Keratinocyte (primary cell): ENCODE results near the gene PRR4. TPM values are rescaled to one million over a fixed set of nuclear protein-coding genes. Genes with fewer than 3 reads are reported as not detected.

ENCODE experiments used
- DNase-seq: peaks from one replicate; pipeline ENCODE4 v3.0.0-alpha.2; 2011; ENCODE audit warnings: low read depth, missing footprints, low spot score
- FAIRE-seq: peaks from 2 replicates; lab custom pipeline; 2011; peaks lifted over from hg19 to GRCh38; lab: Jason Lieb, UNC
- H2AFZ ChIP-seq: 2 replicates; pipeline ENCODE4 v1.6.0; 2012; ENCODE audit warnings: low read length, control low read depth, inconsistent platforms; ENCODE audit not compliant: control insufficient read depth
- H3K27ac ChIP-seq: 2 replicates; pipeline ENCODE4 v1.5.1; 2011; ENCODE audit warnings: low read length; ENCODE audit not compliant: control insufficient read depth, insufficient read depth
- H3K27me3 ChIP-seq: 3 replicates; pipeline ENCODE4 v1.6.0; 2011; ENCODE audit warnings: low read length; ENCODE audit not compliant: control insufficient read depth, insufficient read depth; ENCODE audit errors: extremely low read depth
- H3K36me3 ChIP-seq, 2 experiments: 2 replicates in 1 of 2; 3 replicates in 1 of 2; pipeline ENCODE4 v1.5.1; 2011; ENCODE audit warnings: low read length in 2 of 2, mild to moderate bottlenecking in 1 of 2; ENCODE audit not compliant: control insufficient read depth in 2 of 2, insufficient read depth in 2 of 2; ENCODE audit errors: extremely low read depth in 1 of 2
- H3K4me1 ChIP-seq: 3 replicates; pipeline ENCODE4 v1.5.1; 2011; ENCODE audit warnings: low read length; ENCODE audit not compliant: control insufficient read depth, insufficient read depth; ENCODE audit errors: extremely low read depth
- H3K4me2 ChIP-seq: 3 replicates; pipeline ENCODE4 v1.6.0; 2011; ENCODE audit warnings: low read depth, low read length; ENCODE audit not compliant: control insufficient read depth, insufficient read depth; ENCODE audit errors: extremely low read depth
- H3K4me3 ChIP-seq, 3 experiments: fragments of 200-600 bp in 1 of 3; sonication (generic) in 1 of 3; 2 replicates in 2 of 3; 3 replicates in 1 of 3; pipeline ENCODE4 v1.5.1; 2011 to 2016; ENCODE audit warnings: low read length in 3 of 3, mild to moderate bottlenecking in 3 of 3, control low read depth in 2 of 3, inconsistent platforms in 1 of 3, low read depth in 1 of 3, mixed read lengths in 1 of 3, mixed run types in 1 of 3, moderate library complexity in 1 of 3; ENCODE audit not compliant: control insufficient read depth in 2 of 3, insufficient read depth in 2 of 3; ENCODE audit errors: extremely low read depth in 1 of 3
- H3K79me2 ChIP-seq: 2 replicates; pipeline ENCODE4 v1.6.0; 2012; ENCODE audit warnings: low read length; ENCODE audit not compliant: control insufficient read depth, insufficient read depth
- H3K9ac ChIP-seq: 3 replicates; pipeline ENCODE4 v1.6.0; 2011; ENCODE audit warnings: low read length; ENCODE audit not compliant: control insufficient read depth, insufficient read depth; ENCODE audit errors: extremely low read depth
- H3K9me1 ChIP-seq: 3 replicates; pipeline ENCODE4 v1.6.0; 2011; ENCODE audit warnings: low read length; ENCODE audit not compliant: control insufficient read depth, insufficient read depth; ENCODE audit errors: extremely low read depth
- H3K9me3 ChIP-seq: 2 replicates; pipeline ENCODE4 v1.5.1; 2012; ENCODE audit warnings: low read depth, low read length; ENCODE audit not compliant: control insufficient read depth
- H4K20me1 ChIP-seq: 3 replicates; pipeline ENCODE4 v1.6.0; 2011; ENCODE audit warnings: low read length; ENCODE audit not compliant: control insufficient read depth, insufficient read depth; ENCODE audit errors: extremely low read depth
- EZH2 ChIP-seq: IDR thresholded peaks from one replicate; pipeline ENCODE4 v1.6.1; 2012; ENCODE audit warnings: inconsistent platforms, mild to moderate bottlenecking, low read length, moderate library complexity
- dilution Hi-C: fragments of 300-500 bp; cut with MboI; formaldehyde crosslinking; loops from one replicate; pipeline ENCODE4 v1.7.0; 2020; ENCODE audit warnings: low sequenced_read_pairs; ENCODE audit not compliant: extremely low pct_ligation_motif_present
- polyA minus RNA-seq, 3 experiments: library from RNA; depleted of rRNA, polyadenylated mRNA; stranded (reverse); fragments of >200 nt; gene quantifications; 1 replicate in 1 of 3; 2 replicates in 1 of 3; 3 replicates in 1 of 3; pipeline ENCODE4 v1.2.3, GENCODE V29; 2011
- polyA plus RNA-seq, 5 experiments: library from polyadenylated mRNA; depleted of rRNA in 3 of 5; stranded (reverse) in 3 of 5; stranded (forward) in 1 of 5; unstranded in 1 of 5; fragments of >200 nt; gene quantifications; 1 replicate in 1 of 5; 2 replicates in 3 of 5; 3 replicates in 1 of 5; pipeline versions ENCODE4 v1.2.1 to v1.2.3, GENCODE V29; 2011 to 2012; ENCODE audit warnings: missing spikeins in 2 of 5, low read depth in 1 of 5, low replicate concordance in 1 of 5
- TF ChIP-seq, protein P1 (sequence below), 3 experiments: IDR thresholded peaks in 1 of 3; conservative IDR thresholded peaks in 1 of 3; optimal IDR thresholded peaks in 1 of 3; 2 replicates in 2 of 3; 3 replicates in 1 of 3; pipeline versions ENCODE3 to v1.5.1; 2011; ENCODE audit warnings: low read length in 3 of 3, mild to moderate bottlenecking in 3 of 3, moderate library complexity in 2 of 3, control low read depth in 1 of 3, inconsistent platforms in 1 of 3; ENCODE audit not compliant: insufficient read depth in 2 of 3; ENCODE audit errors: extremely low read depth in 1 of 3

The PRR4 gene, protein sequence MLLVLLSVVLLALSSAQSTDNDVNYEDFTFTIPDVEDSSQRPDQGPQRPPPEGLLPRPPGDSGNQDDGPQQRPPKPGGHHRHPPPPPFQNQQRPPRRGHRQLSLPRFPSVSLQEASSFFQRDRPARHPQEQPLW
- 2.5 to 4.0 TPM (median 2.7 TPM) in 3 replicates for polyA plus RNA-seq
- polyA plus RNA-seq (2011; ENCODE audit: low read depth) = not detected
- 0.70 and 1.7 TPM in 2 replicates for polyA plus RNA-seq (2011; cell fraction: cytosol; rRNA removed)
- polyA plus RNA-seq (2011; cell fraction: nucleus; rRNA removed) = 7.2 and 8.5 TPM in 2 replicates
- 1.9 and 2.2 TPM in 2 replicates for polyA plus RNA-seq (2012; ENCODE audit: low replicate concordance)
- polyA minus RNA-seq = 2.4 to 6.1 TPM (median 2.5 TPM) in 3 replicates
- not detected for polyA minus RNA-seq (2011; cell fraction: cytosol; rRNA and poly(A)+ RNA removed)
- polyA minus RNA-seq (2011; cell fraction: nucleus; rRNA and poly(A)+ RNA removed) = 3.7 and 12.9 TPM in 2 replicates

DNA sequence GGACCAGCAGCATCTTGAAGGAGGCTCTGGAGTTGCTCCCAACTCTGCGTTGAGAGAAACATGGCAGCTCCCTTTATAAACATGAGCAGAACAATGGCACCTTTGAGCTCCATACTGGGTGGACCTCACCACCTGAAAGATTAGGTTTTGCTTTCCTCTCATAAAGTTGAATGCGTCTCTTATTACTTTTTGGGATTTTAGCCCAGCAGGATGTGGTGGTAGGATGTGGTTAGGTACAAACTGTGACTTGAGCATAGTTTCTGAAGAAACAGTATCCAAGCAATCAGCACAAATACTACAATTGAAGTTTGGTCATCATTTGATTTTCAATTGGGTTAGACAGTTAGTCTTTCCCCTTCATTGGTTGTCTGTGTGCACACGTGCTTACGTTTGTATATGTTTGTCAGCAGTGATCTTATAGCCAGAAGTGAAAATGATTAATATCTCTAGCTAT is at the start of gene PRR4:
TSS of gene PRR4 (minus strand) at position 51 of the 454 bp plus-strand sequence. CDS start at position 13, 38 bp downstream.
- Histone ChIP-seq H3K9me3 (no peaks in the 10 kb centered on the region), H3K79me2 (no peaks in the 10 kb centered on the region), H3K27me3 (no peaks in the 10 kb centered on the region), H3K9me1 (no peaks in the 10 kb centered on the region), H2AFZ (no peak within 1 kb of the TSS), H4K20me1 (no peaks in the 10 kb centered on the region), H3K36me3 (no peaks in the 10 kb centered on the region), H3K9ac (no peak within 1 kb of the TSS), H3K27ac (no peak within 1 kb of the TSS), H3K4me2 (no peak within 1 kb of the TSS), H3K4me3 (no peak within 1 kb of the TSS), H3K4me1 (no peaks in the 10 kb centered on the region)
- dilution Hi-C loops = no loop called here
- no peak for FAIRE-seq
- no peak for DNase-seq
- TF ChIP-seq, protein P1, sequence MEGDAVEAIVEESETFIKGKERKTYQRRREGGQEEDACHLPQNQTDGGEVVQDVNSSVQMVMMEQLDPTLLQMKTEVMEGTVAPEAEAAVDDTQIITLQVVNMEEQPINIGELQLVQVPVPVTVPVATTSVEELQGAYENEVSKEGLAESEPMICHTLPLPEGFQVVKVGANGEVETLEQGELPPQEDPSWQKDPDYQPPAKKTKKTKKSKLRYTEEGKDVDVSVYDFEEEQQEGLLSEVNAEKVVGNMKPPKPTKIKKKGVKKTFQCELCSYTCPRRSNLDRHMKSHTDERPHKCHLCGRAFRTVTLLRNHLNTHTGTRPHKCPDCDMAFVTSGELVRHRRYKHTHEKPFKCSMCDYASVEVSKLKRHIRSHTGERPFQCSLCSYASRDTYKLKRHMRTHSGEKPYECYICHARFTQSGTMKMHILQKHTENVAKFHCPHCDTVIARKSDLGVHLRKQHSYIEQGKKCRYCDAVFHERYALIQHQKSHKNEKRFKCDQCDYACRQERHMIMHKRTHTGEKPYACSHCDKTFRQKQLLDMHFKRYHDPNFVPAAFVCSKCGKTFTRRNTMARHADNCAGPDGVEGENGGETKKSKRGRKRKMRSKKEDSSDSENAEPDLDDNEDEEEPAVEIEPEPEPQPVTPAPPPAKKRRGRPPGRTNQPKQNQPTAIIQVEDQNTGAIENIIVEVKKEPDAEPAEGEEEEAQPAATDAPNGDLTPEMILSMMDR (optimal IDR thresholded peaks at IDR 0.05 in 1 of 3, IDR thresholded peaks at IDR 0.05 in 1 of 3, conservative IDR thresholded peaks at IDR 0.05 in 1 of 3; ENCODE audit: extremely low read depth in 1 of 3, insufficient read depth in 2 of 3, low read length in 3 of 3) = no peak
- TF ChIP-seq EZH2 = no peak

DNA sequence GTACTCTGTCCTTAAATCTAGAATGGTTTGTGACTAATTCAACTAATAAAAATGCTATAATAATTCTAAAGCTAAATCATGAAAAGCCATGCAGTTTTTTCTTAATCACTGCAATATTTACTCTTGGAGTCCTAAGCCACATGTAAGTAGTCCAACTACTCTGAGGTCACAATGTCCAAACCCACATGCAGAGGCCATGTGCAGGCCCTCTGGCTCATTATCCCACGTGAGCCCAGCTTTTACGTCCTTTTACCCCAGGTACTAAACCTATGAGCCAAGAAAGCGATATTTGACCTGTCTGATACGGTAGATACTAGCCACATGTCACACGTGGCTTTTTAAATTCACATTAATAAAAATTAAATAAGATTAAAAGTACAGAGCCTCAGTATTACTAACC is 47.6 kb upstream of the PRR4 start:
- Histone ChIP-seq H4K20me1 (no peaks in the 10 kb centered on the region), H3K36me3 (no peaks in the 10 kb centered on the region), H3K79me2 (no peaks in the 10 kb centered on the region), H2AFZ (no peak overlapping the region), H3K9ac (no peak overlapping the region), H3K27me3 (no peaks in the 10 kb centered on the region), H3K4me2 (no peak overlapping the region), H3K9me3 (no peaks in the 10 kb centered on the region), H3K9me1 (no peaks in the 10 kb centered on the region), H3K4me3 (no peak overlapping the region), H3K4me1 (peaks cover 3% of the 10 kb centered on the region), H3K27ac (no peak overlapping the region)
- dilution Hi-C loops = no loop called here
- no peak for TF ChIP-seq EZH2
- TF ChIP-seq, protein P1 (optimal IDR thresholded peaks at IDR 0.05 in 1 of 3, IDR thresholded peaks at IDR 0.05 in 1 of 3, conservative IDR thresholded peaks at IDR 0.05 in 1 of 3; ENCODE audit: extremely low read depth in 1 of 3, insufficient read depth in 2 of 3, low read length in 3 of 3) = no peak
- no peak for DNase-seq
- no peak for FAIRE-seq
